ENCODE measurements around the gene NBPF6.
A peak's percentile ranks its signal among the peaks of the same experiment; 100 is the strongest.
"Not testable (repeated sequence)": the region's sequence is repeated elsewhere in the genome, so short reads cannot be mapped to it uniquely, and the experiment has no call there.

NBPF6 gene

DNA sequence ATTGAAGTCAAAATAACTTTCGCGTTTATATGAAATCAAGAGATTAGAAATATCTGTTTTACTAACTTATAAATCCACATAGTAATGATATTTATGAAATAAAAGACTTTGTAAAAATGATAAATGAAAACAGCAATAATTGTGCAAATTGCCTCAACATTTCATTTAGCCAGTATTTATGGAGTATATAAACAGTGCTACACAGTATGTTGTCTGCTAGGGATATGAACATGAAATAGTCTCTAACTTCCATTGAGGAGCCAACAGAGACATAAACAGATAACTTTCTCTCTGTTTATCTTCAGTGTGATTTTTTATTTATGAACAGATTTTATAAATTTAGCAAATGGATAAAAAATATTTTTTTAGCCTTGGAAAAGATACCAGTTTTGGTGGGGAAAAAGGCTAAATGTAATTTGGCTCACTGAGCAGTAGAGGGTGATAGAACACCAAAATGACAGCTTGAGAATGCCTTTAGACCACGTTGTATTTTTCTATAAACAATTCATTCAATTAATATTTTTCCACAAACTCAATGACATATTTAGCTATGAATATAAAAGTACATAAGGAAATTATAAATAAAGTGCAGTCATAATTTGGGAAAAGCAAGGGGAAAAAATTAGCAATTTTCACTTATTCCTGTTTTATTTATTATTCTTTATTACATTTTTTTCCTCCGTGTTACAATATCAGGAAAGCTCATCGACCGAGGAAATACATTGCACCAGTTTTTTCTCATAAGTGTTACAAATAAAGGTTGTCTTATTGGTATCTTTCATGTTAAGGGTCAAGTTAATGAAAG lies 62.3 kb downstream of the NBPF6 start:
- Histone ChIP-seq H3K27me3 (replicated peaks) (no peaks in the 10 kb centered on the region), H3K4me3 (ENCODE audit: low read depth, low read length) (no peak overlapping the region), H3K27ac (no peak overlapping the region), H3K36me3 (replicated peaks) (no peaks in the 10 kb centered on the region)
- in situ Hi-C loops (cut with HindIII; ENCODE audit: low pct_ligation_motif_present, low sequenced_read_pairs): no loop called here
- DNase-seq: no peak
- peak; percentile 70 for TF ChIP-seq CTCF (IDR thresholded peaks at IDR 0.05; ENCODE audit: low read depth, low read length, missing control alignments)

DNA sequence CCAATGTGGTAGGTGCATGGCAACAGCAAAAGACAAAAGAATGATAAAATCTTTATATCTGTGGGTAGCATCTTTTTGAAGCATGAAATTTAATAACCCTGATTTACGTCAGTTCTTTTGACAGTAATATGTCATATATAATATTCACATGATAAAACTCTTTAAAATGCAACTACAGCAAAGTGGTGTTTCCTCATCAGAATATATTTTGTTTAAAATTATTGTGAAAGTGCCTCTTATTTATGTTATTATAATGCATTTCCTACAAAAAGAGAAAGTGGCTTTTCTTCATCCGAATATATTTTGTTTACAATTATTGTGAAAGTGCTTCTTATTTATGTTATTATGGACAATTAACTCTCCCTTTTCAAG lies 62.9 kb downstream of the NBPF6 start:
- H3K36me3 ChIP-seq (replicated peaks): no peaks in the 10 kb centered on the region
- no peak overlapping the region for H3K4me3 ChIP-seq (ENCODE audit: low read depth, low read length)
- DNase-seq: no peak
- H3K27me3 ChIP-seq (replicated peaks): no peaks in the 10 kb centered on the region
- in situ Hi-C loops (cut with HindIII; ENCODE audit: low pct_ligation_motif_present, low sequenced_read_pairs): no loop called here
- no peak for TF ChIP-seq CTCF (IDR thresholded peaks at IDR 0.05; ENCODE audit: low read depth, low read length, missing control alignments)
- H3K27ac ChIP-seq: no peak overlapping the region

- H3K36me3 ChIP-seq (replicated peaks); H3K27me3 ChIP-seq (replicated peaks); DNase-seq; H3K27ac ChIP-seq; H3K4me3 ChIP-seq (ENCODE audit: low read depth, low read length); in situ Hi-C loops (cut with HindIII; ENCODE audit: low pct_ligation_motif_present, low sequenced_read_pairs): not testable (repeated sequence)
Measured at GRCh38 chr1:108513914-108514313, 63.8 kb downstream of the NBPF6 start.

- H3K27ac ChIP-seq; H3K36me3 ChIP-seq (replicated peaks); H3K27me3 ChIP-seq (replicated peaks); DNase-seq; H3K4me3 ChIP-seq (ENCODE audit: low read depth, low read length); in situ Hi-C loops (cut with HindIII; ENCODE audit: low pct_ligation_motif_present, low sequenced_read_pairs): not testable (repeated sequence)
Measured at GRCh38 chr1:108517301-108517897, 67.3 kb downstream of the NBPF6 start.
